NCI-H2196 treated with DMSO at 0.1 percent for 48 hours (cell line): ENCODE data around the gene GCNT3.
"Not testable (repeated sequence)": the region's sequence is repeated elsewhere in the genome, so short reads cannot be mapped to it uniquely, and the experiment has no call there.

Experiments
- DNase-seq: peaks from one replicate; lab custom pipeline; 2025; ENCODE audit not compliant: unreplicated experiment; lab: John Stamatoyannopoulos, UW

Gene GCNT3

DNA sequence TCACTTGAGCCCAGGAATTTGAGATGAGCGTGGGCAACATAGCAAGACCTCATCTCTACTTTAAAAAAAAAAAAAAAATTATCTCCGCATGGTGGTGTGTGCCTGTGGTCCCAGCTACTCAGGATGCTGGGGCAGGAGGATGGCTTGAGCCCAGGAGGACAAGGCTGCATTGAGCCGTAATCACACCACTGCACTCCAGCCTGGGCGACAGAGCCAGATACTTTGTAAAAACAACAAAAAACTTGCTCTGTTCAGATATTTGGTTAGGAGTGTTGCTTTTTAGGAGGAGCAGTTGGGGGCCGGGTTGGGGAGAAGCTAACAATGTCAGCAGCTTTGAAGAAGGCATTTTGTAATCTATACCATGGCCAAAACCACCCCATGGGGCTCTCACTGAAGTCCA lies 4.1 kb downstream of the GCNT3 start:
- DNase-seq: no peak

- no peak for DNase-seq
Measured at GRCh38 chr15:59616379-59616778, 4.8 kb downstream of the GCNT3 start.

GRCh38 chr15:59618406-59618805 lies 6.8 kb downstream of the GCNT3 start:
- DNase-seq: no peak

GRCh38 chr15:59622289-59622688 lies 10.7 kb downstream of the GCNT3 start:
- no peak for DNase-seq

DNA sequence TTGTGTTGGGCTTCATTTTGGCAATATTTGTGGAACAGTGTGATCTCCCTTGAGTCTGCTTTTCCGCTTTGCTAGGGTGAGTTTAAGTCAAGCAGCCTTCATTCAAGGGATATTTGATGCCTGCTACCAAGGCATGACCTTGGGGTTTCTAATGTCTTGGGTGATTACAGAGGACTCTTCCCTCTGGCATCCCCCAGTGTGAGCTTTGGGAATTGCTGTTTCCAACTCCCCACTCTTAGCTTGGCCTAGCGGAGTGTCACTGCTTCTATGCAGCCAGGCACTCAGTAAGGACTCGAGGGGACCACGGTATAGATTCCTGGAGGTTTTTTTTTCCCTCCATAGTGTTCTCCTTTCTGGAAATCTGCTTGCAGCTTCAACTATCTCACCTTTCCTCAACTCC lies 21.1 kb downstream of the GCNT3 start:
- DNase-seq: no peak

- no peak for DNase-seq
Measured at GRCh38 chr15:59636184-59636583, 24.6 kb downstream of the GCNT3 start.

DNA sequence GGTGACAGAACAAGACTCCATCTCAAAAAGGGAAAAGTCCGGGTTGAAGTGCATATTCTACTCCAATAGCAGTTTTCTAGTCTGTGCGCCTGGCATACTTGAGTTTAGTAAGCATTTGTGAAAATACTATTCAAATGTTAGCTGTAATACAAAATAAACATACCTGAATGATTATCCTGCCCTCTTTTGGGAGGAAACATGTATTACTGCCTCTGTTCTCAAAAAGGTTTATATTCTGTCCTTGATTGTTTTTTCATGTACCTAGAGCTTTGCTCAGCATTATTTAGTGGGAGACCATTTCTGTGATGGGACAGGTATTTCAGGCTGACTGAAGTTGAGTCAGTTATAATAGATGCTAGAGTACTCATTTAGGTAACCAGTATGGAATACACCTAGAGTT lies 25.9 kb downstream of the GCNT3 start:
- not testable (repeated sequence) for DNase-seq

GRCh38 chr15:59642351-59642750 lies 30.8 kb downstream of the GCNT3 start:
- no peak for DNase-seq

GRCh38 chr15:59644756-59645155 lies 33.2 kb downstream of the GCNT3 start:
- no peak for DNase-seq

- not testable (repeated sequence) for DNase-seq
Measured at GRCh38 chr15:59645812-59646211, 34.2 kb downstream of the GCNT3 start.

DNA sequence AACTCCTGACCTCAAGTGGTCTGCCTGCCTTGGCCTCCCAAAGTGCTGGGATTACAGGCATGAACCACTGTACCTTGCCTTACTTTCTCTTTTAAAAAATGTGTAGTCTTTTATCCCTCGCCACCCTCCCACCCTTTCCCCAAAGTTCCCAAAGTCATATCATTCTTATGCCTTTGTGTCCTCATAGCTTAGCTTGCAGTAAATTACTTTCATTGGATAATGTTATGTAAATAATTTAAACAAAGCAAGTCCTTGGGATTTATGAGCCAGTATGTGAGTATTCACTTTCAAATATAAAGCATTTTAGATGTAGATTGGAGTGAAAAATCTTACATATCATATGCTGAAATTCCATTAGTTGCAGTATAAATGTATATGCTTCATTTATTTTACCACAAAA lies 34.7 kb downstream of the GCNT3 start:
- no peak for DNase-seq

DNA sequence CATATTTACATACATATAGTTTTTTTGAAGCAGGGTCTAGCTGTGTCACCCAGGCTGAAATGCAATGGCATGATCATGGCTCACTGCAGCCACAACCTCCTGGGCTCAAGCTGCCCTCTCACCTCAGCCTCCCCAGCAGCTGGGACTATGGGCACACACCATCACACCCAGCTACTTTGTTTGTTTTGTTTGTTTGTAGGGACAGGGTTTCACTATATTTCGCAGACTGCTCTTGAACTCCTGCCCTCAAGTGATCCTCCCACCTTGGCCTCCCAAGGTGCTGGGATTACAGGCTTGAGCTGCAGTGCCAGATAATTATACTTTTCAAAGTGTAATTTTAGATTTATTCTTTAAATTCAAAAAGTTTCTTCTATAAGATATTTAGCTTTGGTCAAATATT lies 35.5 kb downstream of the GCNT3 start:
- DNase-seq: no peak

- no peak for DNase-seq
Measured at GRCh38 chr15:59649603-59650002, 38.0 kb downstream of the GCNT3 start.

GRCh38 chr15:59654046-59654445 lies 42.5 kb downstream of the GCNT3 start:
- no peak for DNase-seq

DNA sequence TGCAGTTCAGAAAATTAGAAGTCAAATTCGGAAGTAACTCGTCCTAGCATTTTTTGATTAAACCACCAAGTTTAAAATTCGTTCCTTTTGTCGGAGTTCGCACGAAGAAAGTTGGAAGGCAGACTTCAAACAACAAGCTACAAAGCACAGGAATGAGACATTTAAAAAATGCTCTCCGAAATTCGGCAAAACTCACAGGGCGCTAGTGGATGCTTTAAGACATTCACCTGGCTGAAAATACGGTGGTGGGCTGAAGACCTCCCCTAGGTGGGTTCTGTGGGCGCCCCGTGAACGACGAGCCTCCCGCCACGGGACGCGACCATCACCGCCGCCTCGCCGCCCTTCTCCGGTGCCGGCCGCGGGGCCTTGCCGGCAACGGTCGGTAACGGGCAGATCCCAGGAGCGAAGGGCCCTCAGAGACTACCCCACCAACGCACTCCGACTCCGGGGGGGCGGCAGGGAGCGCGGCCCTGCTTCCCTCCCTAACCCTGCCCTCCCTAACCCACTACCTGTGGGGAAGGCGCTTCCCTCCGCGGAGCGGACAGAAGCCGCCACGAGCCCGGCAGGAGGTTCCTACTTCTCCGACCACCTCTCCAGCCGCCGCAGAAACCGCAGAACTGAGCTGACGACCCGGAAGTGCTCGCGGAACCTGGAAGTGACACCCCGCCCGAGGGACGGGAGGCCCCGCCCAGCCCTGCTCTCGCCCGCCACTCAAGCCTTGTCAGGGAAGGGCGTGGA lies 45.5 kb downstream of the GCNT3 start, which contains the start of gene GTF2A2:
Gene GTF2A2, minus strand, starts transcription at position 619 of the 738 bp plus-strand sequence. CDS start 5,238 bp downstream, outside the sequence.
- DNase-seq: peak; percentile 56

DNA sequence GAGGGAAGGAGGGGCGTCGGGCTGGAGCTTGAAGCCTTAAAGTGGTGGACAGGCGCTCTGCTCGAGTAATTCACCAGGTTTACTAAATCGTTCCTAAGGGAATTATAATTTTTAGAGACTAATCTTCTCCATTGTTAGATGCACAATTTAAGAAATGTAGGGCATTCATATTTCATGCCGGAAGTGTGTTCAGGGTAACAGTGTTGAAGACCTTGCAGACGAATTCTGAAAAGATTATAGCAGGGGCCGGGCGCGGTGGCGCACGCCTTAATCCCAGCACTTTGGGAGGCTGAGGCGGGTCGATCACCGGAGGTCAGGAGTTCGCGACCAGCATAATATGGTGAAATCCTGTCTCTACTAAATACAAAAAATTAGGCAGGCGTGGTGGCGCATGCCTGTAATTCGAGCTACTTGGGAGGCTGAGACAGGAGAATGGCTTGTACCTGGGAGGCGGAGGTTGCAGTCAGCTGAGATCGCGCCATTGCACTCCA lies 46.1 kb downstream of the GCNT3 start:
- no peak for DNase-seq

GRCh38 chr15:59659366-59659765 lies 47.8 kb downstream of the GCNT3 start:
- no peak for DNase-seq

DNA sequence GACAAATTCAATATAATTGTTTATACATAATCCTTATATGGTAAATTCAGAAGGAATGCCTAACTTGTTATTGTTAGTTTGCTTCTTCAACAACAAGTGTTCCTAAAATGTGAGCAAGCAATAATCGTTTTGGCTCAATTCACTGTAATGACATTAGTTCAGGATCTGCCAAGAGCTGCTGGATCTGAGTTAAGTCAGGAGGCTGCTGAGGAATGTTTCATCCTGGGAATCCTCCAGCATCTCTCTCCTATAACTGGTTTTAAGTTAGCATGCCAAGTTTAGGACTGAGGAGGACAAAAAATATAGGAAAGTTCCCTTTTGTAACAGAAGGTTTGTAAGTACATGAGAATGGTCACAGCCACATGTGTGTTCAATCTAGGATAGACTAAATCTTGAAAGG lies 50.7 kb downstream of the GCNT3 start:
- DNase-seq: no peak

GRCh38 chr15:59668556-59668955 lies 57.0 kb downstream of the GCNT3 start:
- DNase-seq: no peak
